K562 (cell line): ENCODE measurements around the gene CDH1. TPM values are rescaled to one million over a fixed set of nuclear protein-coding genes. Genes with fewer than 3 reads are reported as not detected.

ENCODE experiments used
- ATAC-seq: fragments of 200-7000 bp; cut with Tn5 transposase; 3 replicates; pipeline ENCODE4 v1.9.1; 2020; ENCODE audit warnings: moderate library complexity
- BruUV-seq: library from RNA; stranded (reverse); fragments of 400-500 nt; replicated peaks from 2 replicates; lab custom pipeline; 2021; lab: Mats Ljungman, UMichigan
- CTCF ChIA-PET: fragments of 300-600 bp; formaldehyde crosslinking; extraction: SDS; loops from one replicate; lab custom pipeline; 2021; ENCODE audit warnings: low intra/inter-chr PET ratio; lab: Yijun Ruan, JAX
- POLR2A ChIA-PET: fragments of 300-600, 350-650 bp; sonication (Branson Sonifier 250); formaldehyde crosslinking; extraction: SDS; loops from one replicate; lab custom pipeline; 2021; ENCODE audit warnings: antibody characterized with exemption, inconsistent platforms; lab: Yijun Ruan, JAX
- DNase-seq, 4 experiments: peaks; one replicate each; pipeline versions ENCODE4 v3.0.0 to v3.0.0-alpha.2; 2011 to 2018; ENCODE audit warnings: low spot score in 3 of 4, mixed read lengths in 3 of 4; ENCODE audit errors: extremely low read depth in 1 of 4
- FAIRE-seq: peaks from 2 replicates; lab custom pipeline; 2011; peaks lifted over from hg19 to GRCh38; lab: Jason Lieb, UNC
- H2AFZ ChIP-seq: 2 replicates; pipeline ENCODE4 v1.6.0; 2011; ENCODE audit warnings: low read depth, low read length, control low read depth, inconsistent platforms
- H3K27ac ChIP-seq: fragments of 200-600 bp; 3 replicates; pipeline ENCODE4 v1.8.0; 2011; ENCODE audit warnings: low read depth, mild to moderate bottlenecking, control low read depth, inconsistent platforms, low read length, moderate library complexity, mixed read lengths; ENCODE audit errors: extremely low read depth
- H3K27me3 ChIP-seq, 2 experiments: fragments of 300-600 bp in 1 of 2; 2 replicates in 1 of 2; 3 replicates in 1 of 2; pipeline versions ENCODE4 v1.6.0 to v1.8.0; 2011; ENCODE audit warnings: inconsistent platforms in 2 of 2, low read length in 2 of 2, mild to moderate bottlenecking in 1 of 2, mixed read lengths in 1 of 2, moderate library complexity in 1 of 2; ENCODE audit not compliant: control insufficient read depth in 2 of 2, insufficient read depth in 2 of 2
- H3K36me3 ChIP-seq: fragments of 300-600 bp; 3 replicates; pipeline ENCODE4 v1.8.0; 2011; ENCODE audit warnings: mild to moderate bottlenecking, low read length, inconsistent platforms; ENCODE audit not compliant: control insufficient read depth, insufficient read depth
- H3K4me1 ChIP-seq, 2 experiments: fragments of 200-600 bp in 1 of 2; replicated peaks in 1 of 2; 2 replicates in 1 of 2; 3 replicates in 1 of 2; pipeline versions ENCODE4 v1.5.1 to v1.8.0; 2011; ENCODE audit warnings: inconsistent platforms in 2 of 2, low read length in 2 of 2, mild to moderate bottlenecking in 1 of 2, mixed read lengths in 1 of 2, moderate library complexity in 1 of 2; ENCODE audit not compliant: control insufficient read depth in 2 of 2, insufficient read depth in 2 of 2
- H3K4me2 ChIP-seq: 2 replicates; pipeline ENCODE4 v1.6.1; 2011; ENCODE audit warnings: low read length, control low read depth, inconsistent platforms, mixed read lengths; ENCODE audit not compliant: insufficient read depth
- H3K4me3 ChIP-seq: fragments of 200-600 bp; sonication (generic), shearing (Covaris generic); 2 replicates; pipeline ENCODE4 v1.5.1; 2016; ENCODE audit warnings: control low read depth, inconsistent platforms
- H3K79me2 ChIP-seq: fragments of 200-600 bp; 3 replicates; pipeline ENCODE4 v1.8.0; 2011; ENCODE audit warnings: low read length, inconsistent platforms; ENCODE audit not compliant: control insufficient read depth, insufficient read depth
- H3K9ac ChIP-seq, 2 experiments: 2 replicates each; pipeline versions ENCODE4 v1.6.0 to v1.6.1; 2011; ENCODE audit warnings: low read depth in 2 of 2, low read length in 2 of 2, control low read depth in 1 of 2, inconsistent platforms in 1 of 2, mild to moderate bottlenecking in 1 of 2, mixed read lengths in 1 of 2; ENCODE audit not compliant: insufficient read depth in 1 of 2
- H3K9me1 ChIP-seq: one replicate; pipeline ENCODE4 v1.6.0; 2011; ENCODE audit warnings: inconsistent platforms, mild to moderate bottlenecking, low read length, moderate library complexity; ENCODE audit not compliant: control insufficient read depth, insufficient read depth
- H3K9me3 ChIP-seq: replicated peaks from 2 replicates; pipeline ENCODE4 v1.5.1; 2011; ENCODE audit warnings: low read depth, low read length, inconsistent platforms; ENCODE audit not compliant: control insufficient read depth, insufficient read depth
- H4K20me1 ChIP-seq: replicated peaks from 2 replicates; pipeline ENCODE4 v1.6.1; 2011; ENCODE audit warnings: low read length, inconsistent platforms, mixed read lengths; ENCODE audit not compliant: control insufficient read depth, insufficient read depth
- CTBP1 ChIP-seq: fragments of 450-650 bp; IDR thresholded peaks from 2 replicates; pipeline ENCODE4 v1.6.1; 2016; ENCODE audit warnings: borderline replicate concordance
- PRPF4 ChIP-seq: fragments of 200-400 bp; formaldehyde crosslinking; IDR thresholded peaks from one replicate; pipeline ENCODE4 v1.6.1; 2017; ENCODE audit warnings: low read length, low read depth, mild to moderate bottlenecking; ENCODE audit not compliant: insufficient read depth, poor library complexity, severe bottlenecking
- RCOR1 ChIP-seq, 2 experiments: IDR thresholded peaks; 2 replicates each; pipeline ENCODE4 v1.6.1; 2012; ENCODE audit warnings: low read depth in 2 of 2, low read length in 2 of 2, borderline replicate concordance in 1 of 2, improper control_type of control experiment in 1 of 2
- WGBS: fragments of 100-300 bp; shearing (Covaris generic); methylation state at CpG from one replicate; pipeline ENCODE4 v1.1.6; 2016; ENCODE audit warnings: low coverage, mixed read lengths; ENCODE audit not compliant: insufficient coverage; ENCODE audit errors: missing lambda C conversion rate; 5-methylcytosine and 5-hydroxymethylcytosine counted together
- in situ Hi-C: fragments of 300-500 bp; cut with MboI; formaldehyde crosslinking; loops from 4 replicates; pipeline ENCODE4 v1.15.0; 2018; ENCODE audit warnings: inconsistent platforms, mixed read lengths
- intact Hi-C: fragments of 100-400 bp; cut with micrococcal nuclease; formaldehyde crosslinking; loops from 2 replicates; pipeline ENCODE4 v1.14.2; 2022
- polyA plus RNA-seq, 8 experiments: library from polyadenylated mRNA; depleted of rRNA in 4 of 8; stranded (reverse) in 5 of 8; unstranded in 3 of 8; fragments of >200 nt; fragmentation: Nextera tagmentation in 2 of 8; fragmentation: Illumina TruSeq in 1 of 8; extraction: Ambion mirVana in 2 of 8; extraction: Trizol in 1 of 8; gene quantifications; 2 replicates each; pipeline versions ENCODE4 v1.2.1 to v1.2.3, GENCODE V29; 2011 to 2014; ENCODE audit warnings: inconsistent platforms in 1 of 8, missing spikeins in 1 of 8
- total RNA-seq, 7 experiments: library from RNA; depleted of rRNA in 6 of 7; stranded (reverse); fragments of >200 nt in 6 of 7; fragmentation: Illumina TruSeq in 2 of 7; extraction: Trizol in 2 of 7; gene quantifications; 2 replicates each; pipeline versions ENCODE4 v1.2.1 to v1.2.3, GENCODE V29; 2011 to 2021; ENCODE audit warnings: low replicate concordance in 1 of 7
- TF ChIP-seq, protein P1 (sequence below): fragments of 250-450 bp; sonication (Bioruptor Pico); IDR thresholded peaks from 2 replicates; pipeline ENCODE4 v1.5.0; 2020; ENCODE audit warnings: mild to moderate bottlenecking
- TF ChIP-seq, protein P2 (sequence below): fragments of 250-450 bp; sonication (Bioruptor Pico); IDR thresholded peaks from 2 replicates; pipeline ENCODE4 v1.4.0; 2020

Gene CDH1
- total and polyA plus RNA-seq, 9 of the 15 experiments (the other 6 are each of a cell fraction or from before 2014, with no cell fraction given), result 0.01 to 0.69 TPM; not detected in 7

DNA sequence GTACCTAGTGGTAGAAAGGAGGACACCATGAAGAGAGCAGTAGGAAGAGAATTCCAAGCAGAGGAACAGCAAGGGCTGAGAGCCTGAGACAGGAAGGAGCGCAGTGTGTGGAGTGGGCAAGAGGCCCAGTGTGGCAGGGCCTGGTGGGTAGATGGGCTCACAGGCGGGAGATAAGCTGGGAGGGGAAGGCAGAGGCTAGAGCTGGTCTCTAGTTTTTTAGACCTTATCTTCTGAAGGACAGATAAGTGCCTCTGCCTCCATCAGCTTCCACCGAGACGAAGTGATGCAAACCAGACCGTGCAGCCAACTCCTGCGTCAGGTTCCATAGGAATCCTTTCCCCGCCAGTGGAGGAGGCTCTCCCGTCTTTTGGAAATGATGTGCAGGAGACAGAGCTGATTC lies 33.6 kb downstream of the CDH1 start:
- no peaks in the 10 kb centered on the region for H3K27me3 ChIP-seq
- ChIA-PET CTCF (no interaction called here), POLR2A (interaction anchor here (0.8 kb wide), 1 partner anchor 9 kb away, joined by 3 read pairs; no protein-coding TSS in a partner anchor)
- H3K9me1 ChIP-seq, result no peaks in the 10 kb centered on the region
- H3K9me3 ChIP-seq, result no peaks in the 10 kb centered on the region
- in situ Hi-C loops (no loop called here), intact Hi-C loops (no loop called here)
- no peak overlapping the region for H3K4me2 ChIP-seq
- no peak overlapping the region for H3K4me3 ChIP-seq
- TF ChIP-seq, protein P1, sequence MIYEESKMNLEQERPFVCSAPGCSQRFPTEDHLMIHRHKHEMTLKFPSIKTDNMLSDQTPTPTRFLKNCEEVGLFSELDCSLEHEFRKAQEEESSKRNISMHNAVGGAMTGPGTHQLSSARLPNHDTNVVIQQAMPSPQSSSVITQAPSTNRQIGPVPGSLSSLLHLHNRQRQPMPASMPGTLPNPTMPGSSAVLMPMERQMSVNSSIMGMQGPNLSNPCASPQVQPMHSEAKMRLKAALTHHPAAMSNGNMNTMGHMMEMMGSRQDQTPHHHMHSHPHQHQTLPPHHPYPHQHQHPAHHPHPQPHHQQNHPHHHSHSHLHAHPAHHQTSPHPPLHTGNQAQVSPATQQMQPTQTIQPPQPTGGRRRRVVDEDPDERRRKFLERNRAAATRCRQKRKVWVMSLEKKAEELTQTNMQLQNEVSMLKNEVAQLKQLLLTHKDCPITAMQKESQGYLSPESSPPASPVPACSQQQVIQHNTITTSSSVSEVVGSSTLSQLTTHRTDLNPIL (CRISPR knock-in tag), result no peak
- no peak for TF ChIP-seq PRPF4
- TF ChIP-seq, protein P2, sequence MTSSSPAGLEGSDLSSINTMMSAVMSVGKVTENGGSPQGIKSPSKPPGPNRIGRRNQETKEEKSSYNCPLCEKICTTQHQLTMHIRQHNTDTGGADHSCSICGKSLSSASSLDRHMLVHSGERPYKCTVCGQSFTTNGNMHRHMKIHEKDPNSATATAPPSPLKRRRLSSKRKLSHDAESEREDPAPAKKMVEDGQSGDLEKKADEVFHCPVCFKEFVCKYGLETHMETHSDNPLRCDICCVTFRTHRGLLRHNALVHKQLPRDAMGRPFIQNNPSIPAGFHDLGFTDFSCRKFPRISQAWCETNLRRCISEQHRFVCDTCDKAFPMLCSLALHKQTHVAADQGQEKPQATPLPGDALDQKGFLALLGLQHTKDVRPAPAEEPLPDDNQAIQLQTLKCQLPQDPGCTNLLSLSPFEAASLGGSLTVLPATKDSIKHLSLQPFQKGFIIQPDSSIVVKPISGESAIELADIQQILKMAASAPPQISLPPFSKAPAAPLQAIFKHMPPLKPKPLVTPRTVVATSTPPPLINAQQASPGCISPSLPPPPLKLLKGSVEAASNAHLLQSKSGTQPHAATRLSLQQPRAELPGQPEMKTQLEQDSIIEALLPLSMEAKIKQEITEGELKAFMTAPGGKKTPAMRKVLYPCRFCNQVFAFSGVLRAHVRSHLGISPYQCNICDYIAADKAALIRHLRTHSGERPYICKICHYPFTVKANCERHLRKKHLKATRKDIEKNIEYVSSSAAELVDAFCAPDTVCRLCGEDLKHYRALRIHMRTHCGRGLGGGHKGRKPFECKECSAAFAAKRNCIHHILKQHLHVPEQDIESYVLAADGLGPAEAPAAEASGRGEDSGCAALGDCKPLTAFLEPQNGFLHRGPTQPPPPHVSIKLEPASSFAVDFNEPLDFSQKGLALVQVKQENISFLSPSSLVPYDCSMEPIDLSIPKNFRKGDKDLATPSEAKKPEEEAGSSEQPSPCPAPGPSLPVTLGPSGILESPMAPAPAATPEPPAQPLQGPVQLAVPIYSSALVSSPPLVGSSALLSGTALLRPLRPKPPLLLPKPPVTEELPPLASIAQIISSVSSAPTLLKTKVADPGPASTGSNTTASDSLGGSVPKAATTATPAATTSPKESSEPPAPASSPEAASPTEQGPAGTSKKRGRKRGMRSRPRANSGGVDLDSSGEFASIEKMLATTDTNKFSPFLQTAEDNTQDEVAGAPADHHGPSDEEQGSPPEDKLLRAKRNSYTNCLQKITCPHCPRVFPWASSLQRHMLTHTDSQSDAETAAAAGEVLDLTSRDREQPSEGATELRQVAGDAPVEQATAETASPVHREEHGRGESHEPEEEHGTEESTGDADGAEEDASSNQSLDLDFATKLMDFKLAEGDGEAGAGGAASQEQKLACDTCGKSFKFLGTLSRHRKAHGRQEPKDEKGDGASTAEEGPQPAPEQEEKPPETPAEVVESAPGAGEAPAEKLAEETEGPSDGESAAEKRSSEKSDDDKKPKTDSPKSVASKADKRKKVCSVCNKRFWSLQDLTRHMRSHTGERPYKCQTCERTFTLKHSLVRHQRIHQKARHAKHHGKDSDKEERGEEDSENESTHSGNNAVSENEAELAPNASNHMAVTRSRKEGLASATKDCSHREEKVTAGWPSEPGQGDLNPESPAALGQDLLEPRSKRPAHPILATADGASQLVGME (CRISPR knock-in tag), result 0 out of 2 replicates have a peak, but pooled peaks have one; percentile 17
- 0 out of 4 replicates have a peak, but pooled peaks of 1 of the 2 experiments have one; percentile 34 for TF ChIP-seq RCOR1 (IDR thresholded peaks at IDR 0.05; ENCODE audit: borderline replicate concordance in 1 of 2, low read depth in 2 of 2, low read length in 2 of 2)
- TF ChIP-seq CTBP1, result 0 out of 2 replicates have a peak, but pooled peaks have one; percentile 36
- H3K36me3 ChIP-seq, result no peaks in the 10 kb centered on the region
- no peaks in the 10 kb centered on the region; the same call in 1 of the 2 replicates for H4K20me1 ChIP-seq
- peak overlapping the region; percentile 62; the same call in 1 of the 2 replicates for H2AFZ ChIP-seq
- H3K4me1 ChIP-seq, result peaks cover 10 to 17% of the 10 kb centered on the region in 2 experiments; a peak in 3 of 5 replicates
- WGBS, result 41% methylated on average over 8 of the region's 8 CpGs
- no peak for FAIRE-seq
- no peak for DNase-seq
- peak overlapping the region in 1 of 2 experiments; percentile 75; a peak in 1 of 4 replicates for H3K9ac ChIP-seq
- no peaks in the 10 kb centered on the region for H3K79me2 ChIP-seq
- peak; percentile 35 for ATAC-seq
- BruUV-seq, result no TSS peak
- no peak overlapping the region for H3K27ac ChIP-seq
